IMR-90 (cell line): Measurements from ENCODE around the gene RTN4IP1. TPM values are rescaled to one million over a fixed set of nuclear protein-coding genes. Genes with fewer than 3 reads are reported as not detected.

Experiments used
- ATAC-seq: fragments of 200-7000 bp; cut with Tn5 transposase; 2 replicates; pipeline ENCODE4 v1.9.1; 2020; ENCODE audit warnings: low read depth, mild to moderate bottlenecking, moderate library complexity
- BruUV-seq: library from RNA; stranded (reverse); fragments of 400-500 nt; replicated peaks from 2 replicates; lab custom pipeline; 2021; lab: Mats Ljungman, UMichigan
- CTCF ChIA-PET: fragments of 300-600 bp; formaldehyde crosslinking; extraction: SDS; loops from one replicate; lab custom pipeline; 2021; ENCODE audit warnings: antibody characterized with exemption; lab: Yijun Ruan, JAX
- POLR2A ChIA-PET: fragments of 300-600 bp; sonication (Branson Sonifier 250); formaldehyde crosslinking; loops from one replicate; lab custom pipeline; 2022; ENCODE audit warnings: antibody characterized with exemption; ENCODE audit not compliant: unreplicated experiment; lab: Charles Lee
- DNase-seq: peaks from one replicate; pipeline ENCODE4 v3.0.0; 2013
- H2AFZ ChIP-seq: replicated peaks from 2 replicates; pipeline ENCODE3; 2013; ENCODE audit warnings: low read length, mild to moderate bottlenecking; ENCODE audit not compliant: poor library complexity
- H2AK5ac ChIP-seq: 2 replicates; pipeline ENCODE4 v1.6.1; 2013; ENCODE audit warnings: low read depth, low read length, inconsistent platforms
- H2AK9ac ChIP-seq: replicated peaks from 2 replicates; pipeline ENCODE3; 2013; ENCODE audit warnings: mild to moderate bottlenecking, low read depth, low read length, moderate library complexity; ENCODE audit not compliant: poor library complexity
- H2BK120ac ChIP-seq: 2 replicates; pipeline ENCODE4 v1.6.1; 2013; ENCODE audit warnings: low read depth, low read length, inconsistent platforms
- H2BK15ac ChIP-seq: 3 replicates; pipeline ENCODE4 v1.6.1; 2013; ENCODE audit warnings: low read depth, low read length, inconsistent platforms
- H2BK20ac ChIP-seq: 2 replicates; pipeline ENCODE4 v1.6.1; 2013; ENCODE audit warnings: low read depth, mild to moderate bottlenecking, inconsistent platforms, low read length, moderate library complexity
- H2BK5ac ChIP-seq: 2 replicates; pipeline ENCODE4 v1.6.1; 2013; ENCODE audit warnings: mild to moderate bottlenecking, low read depth, low read length, inconsistent platforms; ENCODE audit not compliant: poor library complexity, severe bottlenecking
- H3K14ac ChIP-seq: replicated peaks from 2 replicates; pipeline ENCODE4 v1.6.1; 2013; ENCODE audit warnings: low read depth, low read length, inconsistent platforms
- H3K18ac ChIP-seq: 2 replicates; pipeline ENCODE4 v1.6.1; 2013; ENCODE audit warnings: low read depth, low read length, control low read depth
- H3K23ac ChIP-seq: 2 replicates; pipeline ENCODE4 v1.6.1; 2013; ENCODE audit warnings: low read depth, low read length, inconsistent platforms
- H3K27ac ChIP-seq: 2 replicates; pipeline ENCODE4 v1.5.1; 2013; ENCODE audit warnings: mild to moderate bottlenecking, control low read depth, low read length; ENCODE audit not compliant: insufficient read depth
- H3K27me3 ChIP-seq: 2 replicates; pipeline ENCODE4 v1.6.1; 2013; ENCODE audit warnings: low read length; ENCODE audit not compliant: control insufficient read depth, insufficient read depth
- H3K36me3 ChIP-seq: 2 replicates; pipeline ENCODE4 v1.6.1; 2013; ENCODE audit warnings: low read length, mixed read lengths; ENCODE audit not compliant: control insufficient read depth, insufficient read depth
- H3K4ac ChIP-seq: 2 replicates; pipeline ENCODE4 v1.6.1; 2013; ENCODE audit warnings: low read depth, low read length, inconsistent platforms
- H3K4me1 ChIP-seq: 2 replicates; pipeline ENCODE4 v1.6.1; 2013; ENCODE audit warnings: low read length, mixed read lengths; ENCODE audit not compliant: control insufficient read depth, insufficient read depth
- H3K4me2 ChIP-seq: 2 replicates; pipeline ENCODE4 v1.6.1; 2013; ENCODE audit warnings: low read depth, mild to moderate bottlenecking, control low read depth, low read length, moderate library complexity
- H3K4me3 ChIP-seq: 2 replicates; pipeline ENCODE4 v1.5.1; 2013; ENCODE audit warnings: low read depth, mild to moderate bottlenecking, control low read depth, low read length, moderate library complexity; ENCODE audit not compliant: insufficient read depth
- H3K56ac ChIP-seq: 2 replicates; pipeline ENCODE4 v1.6.1; 2013; ENCODE audit warnings: low read length, inconsistent platforms; ENCODE audit not compliant: insufficient read depth; ENCODE audit errors: extremely low read depth
- H3K79me1 ChIP-seq, 2 experiments: 2 replicates each; pipeline ENCODE4 v1.6.1; 2013; ENCODE audit warnings: low read length in 2 of 2, inconsistent platforms in 1 of 2, low read depth in 1 of 2
- H3K9ac ChIP-seq: 2 replicates; pipeline ENCODE4 v1.6.1; 2013; ENCODE audit warnings: low read depth, low read length, control low read depth
- H3K9me1 ChIP-seq: 2 replicates; pipeline ENCODE4 v1.6.1; 2013; ENCODE audit warnings: low read length, inconsistent platforms; ENCODE audit not compliant: insufficient read depth
- H3K9me3 ChIP-seq: 2 replicates; pipeline ENCODE4 v1.6.1; 2013; ENCODE audit warnings: low read length; ENCODE audit not compliant: control insufficient read depth, insufficient read depth
- H4K20me1 ChIP-seq: 2 replicates; pipeline ENCODE4 v1.6.1; 2013; ENCODE audit warnings: low read length, inconsistent platforms; ENCODE audit not compliant: insufficient read depth
- H4K5ac ChIP-seq: 2 replicates; pipeline ENCODE4 v1.6.1; 2013; ENCODE audit warnings: mild to moderate bottlenecking, low read depth, low read length, control low read depth
- H4K8ac ChIP-seq, 2 experiments: 2 replicates each; pipeline ENCODE4 v1.6.1; 2013; ENCODE audit warnings: low read depth in 2 of 2, low read length in 2 of 2, control low read depth in 1 of 2, inconsistent platforms in 1 of 2
- H4K91ac ChIP-seq: 2 replicates; pipeline ENCODE4 v1.6.1; 2013; ENCODE audit warnings: low read depth, low read length, inconsistent platforms; ENCODE audit not compliant: insufficient read depth
- BHLHE40 ChIP-seq: fragments of 150-350 bp; IDR thresholded peaks from 2 replicates; pipeline ENCODE4 v1.6.1; 2016; ENCODE audit warnings: mild to moderate bottlenecking, low read depth, low read length
- CEBPB ChIP-seq: IDR thresholded peaks from 2 replicates; pipeline ENCODE4 v1.6.1; 2012; ENCODE audit warnings: low read depth, low read length, improper control_type of control experiment
- CHD1 ChIP-seq: IDR thresholded peaks from 2 replicates; pipeline ENCODE4 v1.6.1; 2012; ENCODE audit warnings: low read depth, low read length, improper control_type of control experiment
- FOS ChIP-seq: fragments of 150-350 bp; IDR thresholded peaks from 2 replicates; pipeline ENCODE4 v1.6.1; 2016; ENCODE audit warnings: low read depth, low read length
- MAFK ChIP-seq: IDR thresholded peaks from 2 replicates; pipeline ENCODE4 v1.6.1; 2012; ENCODE audit warnings: low read depth, low read length, improper control_type of control experiment
- MAZ ChIP-seq: IDR thresholded peaks from 2 replicates; pipeline ENCODE4 v1.6.1; 2012; ENCODE audit warnings: low read depth, mild to moderate bottlenecking, low read length, improper control_type of control experiment, moderate library complexity, borderline replicate concordance
- MXI1 ChIP-seq: IDR thresholded peaks from 2 replicates; pipeline ENCODE4 v1.6.1; 2012; ENCODE audit warnings: low read depth, mild to moderate bottlenecking, low read length, moderate library complexity, borderline replicate concordance
- NFE2L2 ChIP-seq: fragments of 150-350 bp; IDR thresholded peaks from 2 replicates; pipeline ENCODE4 v1.6.1; 2016; ENCODE audit warnings: low read depth, mild to moderate bottlenecking, low read length
- POLR2A ChIP-seq: IDR thresholded peaks from 2 replicates; pipeline ENCODE4 v1.6.1; 2012; ENCODE audit warnings: mild to moderate bottlenecking, low read depth, low read length
- RAD21 ChIP-seq: IDR thresholded peaks from 2 replicates; pipeline ENCODE4 v1.6.1; 2012; ENCODE audit warnings: low read length, improper control_type of control experiment
- RCOR1 ChIP-seq: IDR thresholded peaks from 2 replicates; pipeline ENCODE4 v1.6.1; 2012; ENCODE audit warnings: mild to moderate bottlenecking, low read length, improper control_type of control experiment; ENCODE audit not compliant: insufficient replicate concordance
- RFX5 ChIP-seq: IDR thresholded peaks from 2 replicates; pipeline ENCODE4 v1.8.0; 2012; ENCODE audit warnings: low read depth, mild to moderate bottlenecking, low read length, moderate library complexity
- SMC3 ChIP-seq: fragments of 150-350 bp; IDR thresholded peaks from 2 replicates; pipeline ENCODE4 v1.6.1; 2016; ENCODE audit warnings: low read depth, mild to moderate bottlenecking, antibody characterized with exemption, low read length, moderate library complexity
- WGBS, 2 experiments: methylation state at CpG; one replicate each; pipeline versions ENCODE4 v1.1.5 to v1.1.7; 2013; ENCODE audit warnings: missing lambda C conversion rate in 2 of 2; ENCODE audit not compliant: insufficient read length in 1 of 2; ENCODE audit errors: extremely low coverage in 2 of 2; 5-methylcytosine and 5-hydroxymethylcytosine counted together
- dilution Hi-C: fragments of 300-500 bp; cut with HindIII; formaldehyde crosslinking; loops from one replicate; pipeline ENCODE4 v1.14.3; 2018; ENCODE audit warnings: low sequenced_read_pairs; ENCODE audit not compliant: unreplicated experiment
- in situ Hi-C: fragments of 300-500 bp; cut with MboI; formaldehyde crosslinking; loops from 3 replicates; pipeline ENCODE4 v1.14.3; 2019; ENCODE audit warnings: low sequenced_read_pairs, inconsistent platforms, mixed read lengths
- intact Hi-C: fragments of 100-400 bp; cut with micrococcal nuclease; formaldehyde crosslinking; loops from 2 replicates; pipeline ENCODE4 v1.10.0; 2022
- polyA plus RNA-seq, 3 experiments: library from polyadenylated mRNA; depleted of rRNA; stranded (reverse); fragments of >200 nt; gene quantifications; 2 replicates each; pipeline ENCODE4 v1.2.3, GENCODE V29; 2012; ENCODE audit warnings: low replicate concordance in 1 of 3
- total RNA-seq: library from RNA; depleted of rRNA; stranded (reverse); fragments of >200 nt; gene quantifications from 2 replicates; pipeline ENCODE4 v1.2.3, GENCODE V29; 2012
- TF ChIP-seq, protein P1 (sequence below): fragments of 150-350 bp; IDR thresholded peaks from 2 replicates; pipeline ENCODE4 v1.6.1; 2016; ENCODE audit warnings: low read depth, mild to moderate bottlenecking, low read length, moderate library complexity, borderline replicate concordance
- TF ChIP-seq, protein P2 (sequence below): conservative IDR thresholded peaks from 2 replicates; pipeline ENCODE4 v1.5.1; 2012; ENCODE audit warnings: mild to moderate bottlenecking, low read depth, low read length, improper control_type of control experiment
- TF ChIP-seq, protein P3 (sequence below): fragments of 150-350 bp; IDR thresholded peaks from 2 replicates; pipeline ENCODE4 v1.6.1; 2017; ENCODE audit warnings: mild to moderate bottlenecking, antibody characterized with exemption, low read length, low read depth

RTN4IP1 gene
- total and polyA plus RNA-seq, 2 of the 4 experiments (the other 2 are of a cell fraction): 5.7 to 9.9 TPM

DNA sequence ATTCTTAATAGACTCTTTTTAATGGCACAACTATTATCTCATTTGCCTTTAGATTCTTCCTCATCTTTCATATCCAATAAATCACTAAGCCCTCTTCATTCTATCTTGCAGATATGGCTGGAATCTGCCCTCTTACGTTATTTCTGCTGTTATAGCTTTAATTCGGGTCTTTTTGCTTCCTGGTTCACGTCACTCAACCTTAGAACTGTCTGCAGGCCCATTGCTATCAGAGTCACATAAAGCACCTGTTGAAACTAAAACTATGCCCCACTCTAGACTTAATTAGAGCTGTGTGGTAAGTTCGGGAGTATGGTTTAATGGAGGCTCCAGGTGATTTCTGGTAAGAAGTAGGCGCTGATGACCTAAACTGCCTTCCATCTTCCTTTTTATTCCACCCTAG lies 1.1 kb upstream of the RTN4IP1 start:
- CTCF ChIA-PET: no interaction called here
- H3K4ac ChIP-seq: no peak overlapping the region
- H3K4me1 ChIP-seq: peaks cover 6% of the 10 kb centered on the region
- in situ Hi-C loops (no loop called here), intact Hi-C loops (no loop called here), dilution Hi-C loops (no loop called here)
- H3K23ac ChIP-seq: no peak overlapping the region
- H3K27me3 ChIP-seq: no peaks in the 10 kb centered on the region
- H3K9me1 ChIP-seq: peaks cover 3% of the 10 kb centered on the region; the same call in 1 of the 2 replicates
- no peak overlapping the region for H3K27ac ChIP-seq
- ATAC-seq: no peak
- WGBS, 2 experiments: no CpG with 5 or more reads among the region's 5 CpGs
- BruUV-seq: TSS peak; percentile 51
- H2AK9ac ChIP-seq: no peak overlapping the region
- H3K14ac ChIP-seq: no peak overlapping the region
- peak overlapping the region; percentile 36; the same call in 1 of the 2 replicates for H4K5ac ChIP-seq
- H3K4me3 ChIP-seq: peak overlapping the region; percentile 85
- no peak overlapping the region for H2AK5ac ChIP-seq
- no peaks in the 10 kb centered on the region for H3K9me3 ChIP-seq
- H2BK120ac ChIP-seq: no peak overlapping the region
- POLR2A ChIA-PET: no interaction called here
- H2AFZ ChIP-seq: no peak overlapping the region
- no peak overlapping the region for H2BK5ac ChIP-seq
- TF ChIP-seq RAD21 (no peak), SMC3 (no peak), MAZ (no peak), RCOR1 (no peak), BHLHE40 (no peak), MAFK (no peak), FOS (no peak), NFE2L2 (no peak), CEBPB (no peak), CHD1 (no peak), MXI1 (no peak), RFX5 (no peak), POLR2A (no peak)
- TF ChIP-seq, protein P1, sequence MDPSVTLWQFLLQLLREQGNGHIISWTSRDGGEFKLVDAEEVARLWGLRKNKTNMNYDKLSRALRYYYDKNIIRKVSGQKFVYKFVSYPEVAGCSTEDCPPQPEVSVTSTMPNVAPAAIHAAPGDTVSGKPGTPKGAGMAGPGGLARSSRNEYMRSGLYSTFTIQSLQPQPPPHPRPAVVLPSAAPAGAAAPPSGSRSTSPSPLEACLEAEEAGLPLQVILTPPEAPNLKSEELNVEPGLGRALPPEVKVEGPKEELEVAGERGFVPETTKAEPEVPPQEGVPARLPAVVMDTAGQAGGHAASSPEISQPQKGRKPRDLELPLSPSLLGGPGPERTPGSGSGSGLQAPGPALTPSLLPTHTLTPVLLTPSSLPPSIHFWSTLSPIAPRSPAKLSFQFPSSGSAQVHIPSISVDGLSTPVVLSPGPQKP: no peak
- TF ChIP-seq, protein P2, sequence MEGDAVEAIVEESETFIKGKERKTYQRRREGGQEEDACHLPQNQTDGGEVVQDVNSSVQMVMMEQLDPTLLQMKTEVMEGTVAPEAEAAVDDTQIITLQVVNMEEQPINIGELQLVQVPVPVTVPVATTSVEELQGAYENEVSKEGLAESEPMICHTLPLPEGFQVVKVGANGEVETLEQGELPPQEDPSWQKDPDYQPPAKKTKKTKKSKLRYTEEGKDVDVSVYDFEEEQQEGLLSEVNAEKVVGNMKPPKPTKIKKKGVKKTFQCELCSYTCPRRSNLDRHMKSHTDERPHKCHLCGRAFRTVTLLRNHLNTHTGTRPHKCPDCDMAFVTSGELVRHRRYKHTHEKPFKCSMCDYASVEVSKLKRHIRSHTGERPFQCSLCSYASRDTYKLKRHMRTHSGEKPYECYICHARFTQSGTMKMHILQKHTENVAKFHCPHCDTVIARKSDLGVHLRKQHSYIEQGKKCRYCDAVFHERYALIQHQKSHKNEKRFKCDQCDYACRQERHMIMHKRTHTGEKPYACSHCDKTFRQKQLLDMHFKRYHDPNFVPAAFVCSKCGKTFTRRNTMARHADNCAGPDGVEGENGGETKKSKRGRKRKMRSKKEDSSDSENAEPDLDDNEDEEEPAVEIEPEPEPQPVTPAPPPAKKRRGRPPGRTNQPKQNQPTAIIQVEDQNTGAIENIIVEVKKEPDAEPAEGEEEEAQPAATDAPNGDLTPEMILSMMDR: no peak
- TF ChIP-seq, protein P3, sequence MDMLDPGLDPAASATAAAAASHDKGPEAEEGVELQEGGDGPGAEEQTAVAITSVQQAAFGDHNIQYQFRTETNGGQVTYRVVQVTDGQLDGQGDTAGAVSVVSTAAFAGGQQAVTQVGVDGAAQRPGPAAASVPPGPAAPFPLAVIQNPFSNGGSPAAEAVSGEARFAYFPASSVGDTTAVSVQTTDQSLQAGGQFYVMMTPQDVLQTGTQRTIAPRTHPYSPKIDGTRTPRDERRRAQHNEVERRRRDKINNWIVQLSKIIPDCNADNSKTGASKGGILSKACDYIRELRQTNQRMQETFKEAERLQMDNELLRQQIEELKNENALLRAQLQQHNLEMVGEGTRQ: no peak
- H4K20me1 ChIP-seq: peaks cover 6% of the 10 kb centered on the region; the same call in 1 of the 2 replicates
- H4K91ac ChIP-seq: no peak overlapping the region
- peak overlapping the region; percentile 85 for H3K4me2 ChIP-seq
- DNase-seq: no peak
- H3K18ac ChIP-seq: no peak overlapping the region
- peak overlapping the region; percentile 6 to 97; a peak in 2 of 4 replicates for H4K8ac ChIP-seq
- no peak overlapping the region for H3K56ac ChIP-seq
- H3K9ac ChIP-seq: peak overlapping the region; percentile 94
- no peaks in the 10 kb centered on the region for H3K36me3 ChIP-seq
- no peak overlapping the region for H2BK15ac ChIP-seq
- H2BK20ac ChIP-seq: no peak overlapping the region
- H3K79me1 ChIP-seq: peaks cover 13 to 38% of the 10 kb centered on the region in 2 experiments
